Neural progenitor cell (in vitro differentiated cells): ENCODE measurements around the gene TMEM217.

ENCODE experiments used
- CTCF ChIP-seq: fragments of 200-600 bp; sonication (generic); IDR thresholded peaks from 2 replicates; pipeline ENCODE4 v1.5.1; 2017; ENCODE audit warnings: antibody characterized with exemption, mild to moderate bottlenecking
- EZH2 ChIP-seq: fragments of 200-600 bp; sonication (generic); IDR thresholded peaks from 2 replicates; pipeline ENCODE4 v1.6.1; 2017; ENCODE audit warnings: antibody characterized with exemption, mild to moderate bottlenecking, moderate library complexity

- no peak for TF ChIP-seq CTCF
- TF ChIP-seq EZH2, result no peak
Measured at GRCh38 chr6:37180075-37180474, 77.9 kb downstream of the TMEM217 start.
